Measurements from ENCODE around the gene C11orf71.

Gene C11orf71

GRCh38 chr11:114400216-114400914 is at the start of gene C11orf71, which contains the start of gene RBM7:
TSS of gene C11orf71 (minus strand) at chr11:114400511. CDS start at chr11:114400331, 180 bp downstream.
TSS of gene RBM7 (plus strand) at chr11:114400666. CDS start at chr11:114400672, 6 bp downstream.
- in situ Hi-C loops (cut with HindIII; ENCODE audit: low sequenced_read_pairs), result no loop called here

- in situ Hi-C loops (cut with HindIII; ENCODE audit: low sequenced_read_pairs), result no loop called here
Observed at GRCh38 chr11:114449845-114450244, 49.5 kb upstream of the C11orf71 start.

GRCh38 chr11:114448749-114449482 is 48.6 kb upstream of the C11orf71 start:
- in situ Hi-C loops (cut with HindIII; ENCODE audit: low sequenced_read_pairs), result no loop called here

- in situ Hi-C loops (cut with HindIII; ENCODE audit: low sequenced_read_pairs), result no loop called here
Observed at GRCh38 chr11:114447892-114448291, 47.6 kb upstream of the C11orf71 start.

- in situ Hi-C loops (cut with HindIII; ENCODE audit: low sequenced_read_pairs), result no loop called here
Observed at GRCh38 chr11:114447444-114447843, 47.1 kb upstream of the C11orf71 start.

GRCh38 chr11:114442536-114442935 is 42.2 kb upstream of the C11orf71 start:
- in situ Hi-C loops (cut with HindIII; ENCODE audit: low sequenced_read_pairs), result no loop called here

- in situ Hi-C loops (cut with HindIII; ENCODE audit: low sequenced_read_pairs), result no loop called here
Observed at GRCh38 chr11:114441921-114442320, 41.6 kb upstream of the C11orf71 start.

GRCh38 chr11:114440971-114441763 is 40.9 kb upstream of the C11orf71 start:
- in situ Hi-C loops (cut with HindIII; ENCODE audit: low sequenced_read_pairs), result no loop called here

GRCh38 chr11:114440121-114440860 is 40.0 kb upstream of the C11orf71 start:
- in situ Hi-C loops (cut with HindIII; ENCODE audit: low sequenced_read_pairs), result no loop called here

GRCh38 chr11:114439229-114440120 is 39.2 kb upstream of the C11orf71 start, which contains the start of gene REXO2:
TSS of gene REXO2 (plus strand) at chr11:114439467. CDS start at chr11:114439529, 62 bp downstream.
- in situ Hi-C loops (cut with HindIII; ENCODE audit: low sequenced_read_pairs), result no loop called here

GRCh38 chr11:114438303-114438702 is 38.0 kb upstream of the C11orf71 start:
- in situ Hi-C loops (cut with HindIII; ENCODE audit: low sequenced_read_pairs), result no loop called here

- in situ Hi-C loops (cut with HindIII; ENCODE audit: low sequenced_read_pairs), result no loop called here
Observed at GRCh38 chr11:114433376-114433775, 33.1 kb upstream of the C11orf71 start.

GRCh38 chr11:114432893-114433292 is 32.6 kb upstream of the C11orf71 start:
- in situ Hi-C loops (cut with HindIII; ENCODE audit: low sequenced_read_pairs), result no loop called here

- in situ Hi-C loops (cut with HindIII; ENCODE audit: low sequenced_read_pairs), result no loop called here
Observed at GRCh38 chr11:114430290-114430689, 30.0 kb upstream of the C11orf71 start.

GRCh38 chr11:114426280-114426679 is 26.0 kb upstream of the C11orf71 start:
- in situ Hi-C loops (cut with HindIII; ENCODE audit: low sequenced_read_pairs), result no loop called here

- in situ Hi-C loops (cut with HindIII; ENCODE audit: low sequenced_read_pairs), result no loop called here
Observed at GRCh38 chr11:114416441-114416961, 16.2 kb upstream of the C11orf71 start.

- in situ Hi-C loops (cut with HindIII; ENCODE audit: low sequenced_read_pairs), result no loop called here
Observed at GRCh38 chr11:114413958-114414357, 13.6 kb upstream of the C11orf71 start.

GRCh38 chr11:114412946-114413345 is 12.6 kb upstream of the C11orf71 start:
- in situ Hi-C loops (cut with HindIII; ENCODE audit: low sequenced_read_pairs), result no loop called here

- in situ Hi-C loops (cut with HindIII; ENCODE audit: low sequenced_read_pairs), result no loop called here
Observed at GRCh38 chr11:114401311-114401710, 1.0 kb upstream of the C11orf71 start.

- in situ Hi-C loops (cut with HindIII; ENCODE audit: low sequenced_read_pairs), result no loop called here
Observed at GRCh38 chr11:114400915-114401223, 558 bp upstream of the C11orf71 start.
